ENCODE data around the gene GTF2H1. TPM values are rescaled to one million over a fixed set of nuclear protein-coding genes. Genes with fewer than 3 reads are reported as not detected.
A peak's percentile ranks its signal among the peaks of the same experiment; 100 is the strongest.
"Not testable (repeated sequence)": the region's sequence is repeated elsewhere in the genome, so short reads cannot be mapped to it uniquely, and the experiment has no call there.

GTF2H1 gene
- total and polyA plus RNA-seq, 2 experiments from 2014 or later = 33.8 to 66.2 TPM

DNA sequence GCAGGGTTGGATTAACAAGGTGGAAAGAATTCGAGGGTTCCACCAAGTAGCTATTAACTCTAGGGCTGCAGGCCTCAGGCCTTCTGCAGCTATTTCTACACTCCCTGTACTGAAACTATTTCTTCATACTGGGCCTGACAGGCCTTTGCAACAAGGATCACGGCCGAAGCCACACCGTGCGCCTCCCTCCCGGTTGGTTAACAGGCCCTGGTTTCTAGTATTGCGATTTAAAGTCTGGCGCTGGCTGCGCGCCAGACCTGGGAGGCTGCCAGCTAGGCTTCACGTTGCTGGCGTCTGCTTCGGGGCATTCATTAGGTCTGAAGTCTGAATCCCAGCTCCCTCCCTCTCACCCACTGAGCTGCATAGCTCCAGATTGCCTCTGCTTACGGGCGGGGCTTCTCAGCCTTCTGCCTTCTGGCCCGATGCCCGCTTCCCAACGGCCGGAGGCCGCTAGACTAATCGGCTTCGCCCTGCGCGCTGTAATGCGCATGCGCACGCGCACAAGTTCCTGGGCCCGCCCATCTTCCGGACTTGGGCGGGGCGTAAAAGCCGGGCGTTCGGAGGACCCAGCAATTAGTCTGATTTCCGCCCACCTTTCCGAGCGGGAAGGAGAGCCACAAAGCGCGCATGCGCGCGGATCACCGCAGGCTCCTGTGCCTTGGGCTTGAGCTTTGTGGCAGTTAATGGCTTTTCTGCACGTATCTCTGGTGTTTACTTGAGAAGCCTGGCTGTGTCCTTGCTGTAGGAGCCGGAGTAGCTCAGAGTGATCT is 73.6 kb downstream of the GTF2H1 start:
- WGBS (ENCODE audit: low lambda C conversion rate, missing lambda C conversion rate) = under 1% methylated on average over 46 of the region's 46 CpGs
- peak overlapping the region; percentile 93 for H3K27ac ChIP-seq
- H3K9me2 ChIP-seq (replicated peaks; ENCODE audit: insufficient read depth) = no peaks in the 10 kb centered on the region
- peak overlapping the region; percentile 85 for H3K4me2 ChIP-seq
- TF ChIP-seq EZH2 (IDR thresholded peaks at IDR 0.05; ENCODE audit: borderline replicate concordance) (no peak), EZH2phosphoT487 (IDR thresholded peaks at IDR 0.05; ENCODE audit: low read depth, severe bottlenecking, unreplicated experiment) (no peak)
- TF ChIP-seq, protein P1, sequence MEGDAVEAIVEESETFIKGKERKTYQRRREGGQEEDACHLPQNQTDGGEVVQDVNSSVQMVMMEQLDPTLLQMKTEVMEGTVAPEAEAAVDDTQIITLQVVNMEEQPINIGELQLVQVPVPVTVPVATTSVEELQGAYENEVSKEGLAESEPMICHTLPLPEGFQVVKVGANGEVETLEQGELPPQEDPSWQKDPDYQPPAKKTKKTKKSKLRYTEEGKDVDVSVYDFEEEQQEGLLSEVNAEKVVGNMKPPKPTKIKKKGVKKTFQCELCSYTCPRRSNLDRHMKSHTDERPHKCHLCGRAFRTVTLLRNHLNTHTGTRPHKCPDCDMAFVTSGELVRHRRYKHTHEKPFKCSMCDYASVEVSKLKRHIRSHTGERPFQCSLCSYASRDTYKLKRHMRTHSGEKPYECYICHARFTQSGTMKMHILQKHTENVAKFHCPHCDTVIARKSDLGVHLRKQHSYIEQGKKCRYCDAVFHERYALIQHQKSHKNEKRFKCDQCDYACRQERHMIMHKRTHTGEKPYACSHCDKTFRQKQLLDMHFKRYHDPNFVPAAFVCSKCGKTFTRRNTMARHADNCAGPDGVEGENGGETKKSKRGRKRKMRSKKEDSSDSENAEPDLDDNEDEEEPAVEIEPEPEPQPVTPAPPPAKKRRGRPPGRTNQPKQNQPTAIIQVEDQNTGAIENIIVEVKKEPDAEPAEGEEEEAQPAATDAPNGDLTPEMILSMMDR (IDR thresholded peaks at IDR 0.05; ENCODE audit: poor library complexity) = no peak
- no peaks in the 10 kb centered on the region for H3K36me3 ChIP-seq (replicated peaks; ENCODE audit: insufficient read depth, low read depth)
- DNase-seq (ENCODE audit: low spot score) = peak; percentile 99
- H3K79me2 ChIP-seq = peaks cover 41% of the 10 kb centered on the region
- H3K9me3 ChIP-seq (ENCODE audit: low read depth) = no peaks in the 10 kb centered on the region
- peaks cover 14% of the 10 kb centered on the region for H3K4me1 ChIP-seq (ENCODE audit: insufficient read depth)
- H3K27me3 ChIP-seq = no peaks in the 10 kb centered on the region
- peak overlapping the region; percentile 14 for H2AFZ ChIP-seq
- peaks cover 38% of the 10 kb centered on the region for H4K20me1 ChIP-seq (ENCODE audit: insufficient read depth, poor library complexity, severe bottlenecking)
- peak overlapping the region; percentile 44 for H3K4me3 ChIP-seq

DNA sequence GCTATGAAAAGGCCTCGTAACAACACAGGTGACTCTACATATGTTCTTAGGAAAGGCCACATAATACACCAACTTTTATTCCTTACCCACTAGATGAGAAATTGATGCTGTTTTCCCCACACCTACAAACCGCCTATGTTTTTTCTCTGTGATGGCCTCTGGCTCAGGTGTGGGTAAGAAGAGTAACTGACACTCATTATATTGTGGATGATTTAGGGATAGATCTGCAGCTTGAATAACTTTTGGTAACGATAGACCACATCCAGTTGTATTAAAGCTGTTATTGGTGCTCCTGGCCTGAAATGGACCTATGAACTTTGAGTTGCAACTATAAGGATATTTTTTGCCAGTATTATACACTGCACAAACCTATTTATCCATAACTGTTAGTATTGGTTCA is 75.6 kb downstream of the GTF2H1 start:
- Histone ChIP-seq H3K36me3 (replicated peaks; ENCODE audit: insufficient read depth, low read depth) (no peaks in the 10 kb centered on the region), H3K9me2 (replicated peaks; ENCODE audit: insufficient read depth) (no peaks in the 10 kb centered on the region), H3K9me3 (ENCODE audit: low read depth) (no peaks in the 10 kb centered on the region), H3K4me1 (ENCODE audit: insufficient read depth) (peaks cover 14% of the 10 kb centered on the region), H2AFZ (no peak overlapping the region), H3K4me3 (no peak overlapping the region), H3K27me3 (no peaks in the 10 kb centered on the region), H3K4me2 (no peak overlapping the region), H3K79me2 (peaks cover 41% of the 10 kb centered on the region), H4K20me1 (ENCODE audit: insufficient read depth, poor library complexity, severe bottlenecking) (peaks cover 38% of the 10 kb centered on the region), H3K27ac (no peak overlapping the region)
- TF ChIP-seq, protein P1 (IDR thresholded peaks at IDR 0.05; ENCODE audit: poor library complexity) = no peak
- TF ChIP-seq EZH2 (IDR thresholded peaks at IDR 0.05; ENCODE audit: borderline replicate concordance) = no peak
- no peak for DNase-seq (ENCODE audit: low spot score)
- 97% methylated on average over 3 of the region's 3 CpGs for whole genome bisulfite sequencing (ENCODE audit: low lambda C conversion rate, missing lambda C conversion rate)

DNA sequence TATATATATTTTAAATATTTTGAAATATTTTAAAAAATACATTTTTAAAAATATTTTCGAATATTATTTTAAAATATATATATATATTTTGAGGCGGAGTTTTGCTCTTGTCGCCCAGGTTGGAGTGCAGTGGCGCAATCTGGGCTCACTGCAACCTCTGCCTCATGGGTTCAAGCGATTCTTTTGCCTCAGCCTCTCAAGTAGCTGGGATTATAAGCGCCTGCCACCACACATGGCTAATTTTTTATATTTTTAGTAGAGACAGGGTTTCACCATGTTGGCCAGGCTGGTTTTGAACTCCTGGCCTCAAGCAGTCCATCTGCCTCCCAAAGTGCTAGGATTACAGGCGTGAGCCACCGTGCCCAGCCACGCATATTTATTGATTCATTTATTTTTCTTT is 78.7 kb downstream of the GTF2H1 start:
- H3K27me3 ChIP-seq; H3K4me3 ChIP-seq; H2AFZ ChIP-seq; H3K27ac ChIP-seq; H3K9me3 ChIP-seq (ENCODE audit: low read depth); DNase-seq (ENCODE audit: low spot score); H3K36me3 ChIP-seq (replicated peaks; ENCODE audit: insufficient read depth, low read depth); H3K9me2 ChIP-seq (replicated peaks; ENCODE audit: insufficient read depth); H3K4me1 ChIP-seq (ENCODE audit: insufficient read depth); H3K4me2 ChIP-seq: not testable (repeated sequence)
- H3K79me2 ChIP-seq = peaks cover 32% of the 10 kb centered on the region
- peaks cover 36% of the 10 kb centered on the region for H4K20me1 ChIP-seq (ENCODE audit: insufficient read depth, poor library complexity, severe bottlenecking)
- 93% methylated on average over 9 of the region's 9 CpGs for WGBS (ENCODE audit: low lambda C conversion rate, missing lambda C conversion rate)

DNA sequence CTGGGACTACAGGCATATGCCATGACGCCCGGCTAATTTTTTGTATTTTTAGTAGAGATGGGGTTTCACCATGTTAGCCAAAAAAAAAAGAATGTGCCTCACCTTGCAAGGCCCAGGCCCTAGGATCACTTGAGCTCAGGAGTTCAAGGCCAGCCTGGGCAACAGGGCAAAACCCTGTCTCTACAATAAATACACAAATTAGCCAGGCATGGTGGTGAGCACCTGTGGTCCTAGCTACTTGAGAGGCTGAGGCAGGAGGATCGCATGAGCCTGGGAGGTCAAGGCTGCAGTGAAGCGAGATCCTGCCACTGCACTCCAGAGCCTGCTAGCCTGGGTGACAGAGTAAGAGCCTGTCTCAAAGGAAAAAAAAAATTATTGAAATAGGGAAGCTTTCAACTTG is 81.7 kb downstream of the GTF2H1 start:
- H4K20me1 ChIP-seq (ENCODE audit: insufficient read depth, poor library complexity, severe bottlenecking) = peaks cover 11% of the 10 kb centered on the region
- 98% methylated on average over 4 of the region's 4 CpGs for WGBS (ENCODE audit: low lambda C conversion rate, missing lambda C conversion rate)
- H3K27ac ChIP-seq = no peak overlapping the region
- TF ChIP-seq EZH2 (IDR thresholded peaks at IDR 0.05; ENCODE audit: borderline replicate concordance) = no peak
- TF ChIP-seq EZH2phosphoT487 (IDR thresholded peaks at IDR 0.05; ENCODE audit: low read depth, severe bottlenecking, unreplicated experiment) = no peak
- TF ChIP-seq, protein P1 (IDR thresholded peaks at IDR 0.05; ENCODE audit: poor library complexity) = no peak
- no peaks in the 10 kb centered on the region for H3K9me3 ChIP-seq (ENCODE audit: low read depth)
- no peak overlapping the region for H3K4me3 ChIP-seq
- no peaks in the 10 kb centered on the region for H3K4me1 ChIP-seq (ENCODE audit: insufficient read depth)
- H2AFZ ChIP-seq = no peak overlapping the region
- H3K9me2 ChIP-seq (replicated peaks; ENCODE audit: insufficient read depth) = no peaks in the 10 kb centered on the region
- peaks cover 6% of the 10 kb centered on the region for H3K79me2 ChIP-seq
- H3K27me3 ChIP-seq = no peaks in the 10 kb centered on the region
- DNase-seq (ENCODE audit: low spot score) = no peak
- no peak overlapping the region for H3K4me2 ChIP-seq
- peaks cover 6% of the 10 kb centered on the region for H3K36me3 ChIP-seq (replicated peaks; ENCODE audit: insufficient read depth, low read depth)

DNA sequence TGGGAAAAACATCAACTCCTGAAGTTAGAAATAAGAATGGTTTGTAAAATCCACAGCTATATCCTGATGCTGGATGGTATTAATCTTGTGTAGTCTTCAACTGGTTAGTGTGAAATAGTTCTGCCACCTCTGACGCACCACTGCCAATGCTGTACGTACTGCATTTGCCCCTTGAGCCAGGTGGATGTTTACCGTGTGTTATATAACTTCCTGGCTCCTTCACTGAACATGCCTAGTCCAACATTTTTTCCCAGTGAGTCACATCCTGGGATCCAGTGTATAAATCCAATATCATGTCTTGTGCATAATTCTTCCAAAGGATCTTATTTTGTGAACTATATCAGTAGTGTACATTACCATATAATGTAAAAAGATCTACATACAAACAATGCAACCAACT is 85.0 kb downstream of the GTF2H1 start:
- H3K4me1 ChIP-seq (ENCODE audit: insufficient read depth); H2AFZ ChIP-seq; H3K79me2 ChIP-seq; H3K36me3 ChIP-seq (replicated peaks; ENCODE audit: insufficient read depth, low read depth); H4K20me1 ChIP-seq (ENCODE audit: insufficient read depth, poor library complexity, severe bottlenecking); H3K4me3 ChIP-seq; H3K9me3 ChIP-seq (ENCODE audit: low read depth); H3K9me2 ChIP-seq (replicated peaks; ENCODE audit: insufficient read depth); H3K27me3 ChIP-seq; DNase-seq (ENCODE audit: low spot score); H3K4me2 ChIP-seq: not testable (repeated sequence)
- WGBS (ENCODE audit: low lambda C conversion rate, missing lambda C conversion rate) = 79% methylated on average over 3 of the region's 3 CpGs
- peak overlapping the region; percentile 15 for H3K27ac ChIP-seq

Data from hepatocyte (in vitro differentiated cells).